ENCODE measurements around the gene MSL2.
"Not testable (repeated sequence)": the region's sequence is repeated elsewhere in the genome, so short reads cannot be mapped to it uniquely, and the experiment has no call there.

MSL2 gene

GRCh38 chr3:136141891-136142290 is 54.2 kb downstream of the MSL2 start:
- TF ChIP-seq CTCF (IDR thresholded peaks at IDR 0.05; ENCODE audit: borderline replicate concordance, insufficient read depth, low read depth, low read length): no peak
- no peak overlapping the region for H3K4me3 ChIP-seq (ENCODE audit: low read depth, low read length)

GRCh38 chr3:136141291-136141785 is 54.8 kb downstream of the MSL2 start:
- H3K4me3 ChIP-seq (ENCODE audit: low read depth, low read length): no peak overlapping the region
- TF ChIP-seq CTCF (IDR thresholded peaks at IDR 0.05; ENCODE audit: borderline replicate concordance, insufficient read depth, low read depth, low read length): no peak

- H3K4me3 ChIP-seq (ENCODE audit: low read depth, low read length): no peak overlapping the region
- TF ChIP-seq CTCF (IDR thresholded peaks at IDR 0.05; ENCODE audit: borderline replicate concordance, insufficient read depth, low read depth, low read length): no peak
Measured at GRCh38 chr3:136136454-136136853, 59.7 kb downstream of the MSL2 start.

- no peak overlapping the region for H3K4me3 ChIP-seq (ENCODE audit: low read depth, low read length)
- TF ChIP-seq CTCF (IDR thresholded peaks at IDR 0.05; ENCODE audit: borderline replicate concordance, insufficient read depth, low read depth, low read length): no peak
Measured at GRCh38 chr3:136135039-136135802, 60.9 kb downstream of the MSL2 start.

- no peak for TF ChIP-seq CTCF (IDR thresholded peaks at IDR 0.05; ENCODE audit: borderline replicate concordance, insufficient read depth, low read depth, low read length)
- no peak overlapping the region for H3K4me3 ChIP-seq (ENCODE audit: low read depth, low read length)
Measured at GRCh38 chr3:136134091-136134490, 62.0 kb downstream of the MSL2 start.

GRCh38 chr3:136131647-136132046 is 64.5 kb downstream of the MSL2 start:
- not testable (repeated sequence) for H3K4me3 ChIP-seq (ENCODE audit: low read depth, low read length)

- no peak for TF ChIP-seq CTCF (IDR thresholded peaks at IDR 0.05; ENCODE audit: borderline replicate concordance, insufficient read depth, low read depth, low read length)
- no peak overlapping the region for H3K4me3 ChIP-seq (ENCODE audit: low read depth, low read length)
Measured at GRCh38 chr3:136122006-136122405, 74.1 kb downstream of the MSL2 start.
